CD4-positive, alpha-beta T cell (primary cell): ENCODE results near the gene SLC26A9. TPM values are rescaled to one million over a fixed set of nuclear protein-coding genes. Genes with fewer than 3 reads are reported as not detected.

Experiments
- ATAC-seq: fragments of 200-7000 bp; cut with Tn5 transposase; one replicate; pipeline ENCODE4 v1.10.0; 2022; ENCODE audit warnings: mild to moderate bottlenecking; ENCODE audit not compliant: poor library complexity
- CTCF ChIA-PET: fragments of 350-600 bp; sonication (Branson Sonifier 250); formaldehyde crosslinking; loops from one replicate; lab custom pipeline; 2021; ENCODE audit warnings: antibody characterized with exemption, inconsistent platforms; lab: Charles Lee
- POLR2A ChIA-PET: fragments of 350-600 bp; sonication (Branson Sonifier 250); formaldehyde crosslinking; loops from one replicate; lab custom pipeline; 2021; ENCODE audit warnings: antibody characterized with exemption, inconsistent platforms; lab: Charles Lee
- DNase-seq, 14 experiments: peaks; one replicate each; pipeline ENCODE4 v3.0.0-alpha.2; 2013 to 2020; ENCODE audit warnings: mixed read lengths in 2 of 14
- H3K27ac ChIP-seq, 2 donors: one replicate each; pipeline versions ENCODE4 v1.5.1 to v1.7.0; 2013; ENCODE audit warnings: low read length in 2 of 2, low read depth in 1 of 2, mild to moderate bottlenecking in 1 of 2
- H3K27me3 ChIP-seq, 2 experiments: 1 replicate in 1 of 2; 2 replicates in 1 of 2; pipeline versions ENCODE4 v1.6.1 to v1.7.0; 2013; ENCODE audit warnings: low read length in 2 of 2, control low read depth in 1 of 2, mild to moderate bottlenecking in 1 of 2, moderate library complexity in 1 of 2; ENCODE audit not compliant: insufficient read depth in 2 of 2, control insufficient read depth in 1 of 2
- H3K36me3 ChIP-seq: one replicate; pipeline ENCODE4 v1.6.1; 2013; ENCODE audit warnings: low read length, control low read depth; ENCODE audit not compliant: insufficient read depth
- H3K4me1 ChIP-seq: one replicate; pipeline ENCODE4 v1.6.1; 2013; ENCODE audit warnings: low read length, control low read depth; ENCODE audit not compliant: insufficient read depth
- H3K4me3 ChIP-seq: one replicate; pipeline ENCODE4 v1.5.1; 2013; ENCODE audit warnings: mild to moderate bottlenecking, low read length, moderate library complexity
- H3K9me3 ChIP-seq, 2 experiments: 1 replicate in 1 of 2; 2 replicates in 1 of 2; pipeline versions ENCODE4 v1.6.1 to v1.7.0; 2013; ENCODE audit warnings: low read length in 2 of 2, mild to moderate bottlenecking in 2 of 2, control low read depth in 1 of 2, moderate library complexity in 1 of 2; ENCODE audit not compliant: control insufficient read depth in 1 of 2, insufficient read depth in 1 of 2
- H3K27ac Mint-ChIP-seq: one replicate; pipeline ENCODE4 v1.8.0; 2020; ENCODE audit warnings: mixed read lengths
- H3K27me3 Mint-ChIP-seq: one replicate; pipeline ENCODE4 v1.8.0; 2021; ENCODE audit warnings: mixed read lengths
- H3K36me3 Mint-ChIP-seq: one replicate; pipeline ENCODE4 v1.8.0; 2021; ENCODE audit warnings: low read depth, mixed read lengths
- H3K4me1 Mint-ChIP-seq: one replicate; pipeline ENCODE4 v1.8.0; 2021; ENCODE audit warnings: low read depth, mixed read lengths
- H3K4me3 Mint-ChIP-seq: one replicate; pipeline ENCODE4 v1.8.0; 2020; ENCODE audit warnings: mild to moderate bottlenecking, mixed read lengths
- H3K9me3 Mint-ChIP-seq: one replicate; pipeline ENCODE4 v1.8.0; 2020; ENCODE audit warnings: mixed read lengths
- CTCF ChIP-seq: fragments of 200-600 bp; IDR thresholded peaks from one replicate; pipeline ENCODE4 v1.8.0; 2022; ENCODE audit warnings: antibody characterized with exemption, mild to moderate bottlenecking
- intact Hi-C, 2 experiments: fragments of 100-400 bp; cut with DNase I in 1 of 2; cut with micrococcal nuclease in 1 of 2; formaldehyde crosslinking; loops; one replicate each; pipeline versions ENCODE4 v1.15.1 to v1.9.0; 2023 to 2025; cut with DNase I, micrococcal nuclease
- total RNA-seq, 174 experiments: library from RNA in 2 of 174; stranded (reverse) in 2 of 174; gene quantifications; one replicate each; pipeline ENCODE4 v1.2.3 and lab custom pipeline; 2021 to 2026

Gene SLC26A9
- total RNA-seq, 2 experiments from 2014 or later = not detected

DNA sequence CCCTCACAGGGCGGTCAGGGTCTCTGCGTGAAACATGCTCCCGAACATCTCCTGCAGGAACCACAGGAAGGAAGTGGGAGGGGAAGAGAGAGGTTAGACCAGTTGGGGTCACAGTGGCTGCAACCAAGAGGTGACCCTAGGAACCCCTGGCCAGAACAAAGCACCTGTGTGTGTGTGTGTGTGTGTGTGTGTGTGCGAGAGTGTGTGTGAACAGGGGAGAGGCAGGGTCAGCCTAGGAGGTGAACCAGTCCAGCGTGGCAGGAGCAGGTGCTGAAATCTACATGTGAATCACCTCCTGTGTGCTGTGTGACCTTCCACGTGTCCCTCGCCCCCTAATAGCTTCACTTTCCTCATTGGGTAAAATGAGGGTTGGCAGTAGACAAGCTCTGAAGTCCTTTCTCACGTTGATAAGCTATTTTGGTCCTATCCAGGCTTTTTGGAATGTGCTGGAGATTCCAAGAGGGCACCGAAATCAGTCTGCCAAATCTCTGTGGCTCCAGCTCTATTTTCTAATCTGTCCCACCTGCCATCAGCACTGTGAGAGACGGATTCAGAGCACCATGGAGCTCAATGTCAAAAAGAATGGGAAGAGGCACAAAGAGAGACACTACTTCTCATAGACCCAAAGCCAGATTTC is 27.8 kb downstream of the SLC26A9 start:
- Histone ChIP-seq H3K27me3 (no peaks in the 10 kb centered on the region), H3K9me3 (no peaks in the 10 kb centered on the region), H3K4me3 (no peak overlapping the region), H3K27ac (no peak overlapping the region), H3K4me1 (no peaks in the 10 kb centered on the region), H3K36me3 (no peaks in the 10 kb centered on the region)
- Mint-ChIP-seq H3K27ac (no peak overlapping the region), H3K4me1 (no peaks in the 10 kb centered on the region), H3K27me3 (peaks cover 4% of the 10 kb centered on the region), H3K4me3 (no peak overlapping the region), H3K9me3 (no peaks in the 10 kb centered on the region), H3K36me3 (no peaks in the 10 kb centered on the region)
- POLR2A ChIA-PET = no interaction called here
- DNase-seq (no peak), ATAC-seq (no peak)
- no peak for TF ChIP-seq CTCF
- CTCF ChIA-PET = no interaction called here
- intact Hi-C loops = loop anchor here in 1 of 2 experiments (5.0 kb wide), 1 partner anchor 123 kb away; no protein-coding TSS in a partner anchor

- no peaks in the 10 kb centered on the region for H3K4me1 ChIP-seq
- no peaks in the 10 kb centered on the region for H3K36me3 ChIP-seq
- Mint-ChIP-seq H3K9me3 (no peaks in the 10 kb centered on the region), H3K36me3 (no peaks in the 10 kb centered on the region), H3K27ac (no peak overlapping the region), H3K4me1 (no peaks in the 10 kb centered on the region), H3K4me3 (no peak overlapping the region), H3K27me3 (peaks cover 4% of the 10 kb centered on the region)
- intact Hi-C loops = loop anchor here in 1 of 2 experiments (5.0 kb wide), 1 partner anchor 122 kb away; no protein-coding TSS in a partner anchor
- POLR2A ChIA-PET = no interaction called here
- H3K27me3 ChIP-seq = no peaks in the 10 kb centered on the region
- TF ChIP-seq CTCF = no peak
- no peak overlapping the region for H3K27ac ChIP-seq
- CTCF ChIA-PET = no interaction called here
- no peak overlapping the region for H3K4me3 ChIP-seq
- H3K9me3 ChIP-seq = no peaks in the 10 kb centered on the region
- DNase-seq = no peak
- ATAC-seq = no peak
These were observed 28.5 kb downstream of the SLC26A9 start for GRCh38 chr1:205914730-205915129.

DNA sequence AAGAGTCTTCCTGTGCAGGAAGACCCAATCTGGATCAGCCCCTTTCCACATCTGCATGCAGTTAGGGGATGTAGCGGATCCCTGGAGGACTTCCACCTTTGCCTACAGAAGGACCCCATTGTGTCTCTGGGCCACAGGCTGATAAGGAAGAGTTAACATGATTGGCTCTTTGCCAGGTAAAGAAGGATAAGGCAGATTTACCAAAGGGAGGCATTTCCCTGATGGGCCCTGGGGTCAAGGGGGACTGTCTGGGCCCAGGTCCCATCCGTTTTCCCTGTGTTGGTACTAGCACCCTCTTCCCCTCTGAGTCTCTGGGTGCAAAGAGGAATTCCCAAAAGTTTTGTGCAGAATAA is 29.1 kb downstream of the SLC26A9 start:
- H3K36me3 ChIP-seq = no peaks in the 10 kb centered on the region
- H3K27me3 ChIP-seq = no peaks in the 10 kb centered on the region
- TF ChIP-seq CTCF = no peak
- H3K4me1 ChIP-seq = no peaks in the 10 kb centered on the region
- intact Hi-C loops = no loop called here
- H3K27ac ChIP-seq = no peak overlapping the region
- no peaks in the 10 kb centered on the region for H3K9me3 Mint-ChIP-seq
- no peak overlapping the region for H3K4me3 Mint-ChIP-seq
- H3K36me3 Mint-ChIP-seq = no peaks in the 10 kb centered on the region
- H3K9me3 ChIP-seq = no peaks in the 10 kb centered on the region
- DNase-seq = no peak
- no peak overlapping the region for H3K27ac Mint-ChIP-seq
- ChIA-PET CTCF (no interaction called here), POLR2A (no interaction called here)
- no peaks in the 10 kb centered on the region for H3K4me1 Mint-ChIP-seq
- no peak for ATAC-seq
- no peak overlapping the region for H3K4me3 ChIP-seq
- H3K27me3 Mint-ChIP-seq = peaks cover 4% of the 10 kb centered on the region
